GM12891 (cell line): ENCODE data around the gene ASCL5.

Experiments used
- POLR2A ChIP-seq: IDR thresholded peaks from 2 replicates; pipeline ENCODE4 v1.6.1; 2011; ENCODE audit warnings: low read depth, low read length, control low read depth
- POLR2AphosphoS5 ChIP-seq: IDR thresholded peaks from 2 replicates; pipeline ENCODE4 v1.6.1; 2011; ENCODE audit warnings: low read depth, low read length, control low read depth
- TAF1 ChIP-seq: IDR thresholded peaks from 2 replicates; pipeline ENCODE4 v1.6.1; 2011; ENCODE audit warnings: low read depth, low read length, control low read depth

DNA sequence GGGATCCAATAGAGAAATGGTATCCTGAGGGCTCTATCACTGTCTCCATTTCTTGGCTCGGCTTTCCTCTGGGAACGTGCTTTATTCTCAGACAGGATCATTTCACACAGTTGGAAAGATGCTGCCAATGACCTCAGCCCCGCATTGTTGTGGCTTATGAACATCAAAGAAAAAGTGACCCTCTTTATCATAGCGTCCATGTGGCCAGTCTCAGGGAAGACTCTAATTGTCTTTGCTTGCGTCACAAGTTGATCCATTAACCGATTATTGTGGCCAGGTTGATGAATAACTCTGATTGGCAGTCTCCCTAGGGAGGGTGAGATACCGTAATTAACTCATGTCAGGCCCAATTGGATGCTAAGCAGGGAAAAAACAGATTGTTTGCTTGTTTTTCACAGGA lies 37.7 kb upstream of the ASCL5 start:
- TF ChIP-seq POLR2A (no peak), POLR2AphosphoS5 (no peak), TAF1 (no peak)
